ENCODE measurements around the gene PI4K2A. TPM values are rescaled to one million over a fixed set of nuclear protein-coding genes. Genes with fewer than 3 reads are reported as not detected.

Gene PI4K2A
- total and polyA plus RNA-seq, 4 donors, result 6.5 to 16.7 (median 12.1) TPM

- Histone ChIP-seq H3K27ac (ENCODE audit: low read depth in 1 of 2, low read length in 2 of 2) (no peak overlapping the region), H3K4me3 (ENCODE audit: low read length in 2 of 2) (no peak overlapping the region), H3K27me3 (ENCODE audit: control insufficient read depth in 1 of 2, insufficient read depth in 2 of 2, low read length in 1 of 2) (no peaks in the 10 kb centered on the region), H3K4me1 (ENCODE audit: control insufficient read depth in 1 of 2, insufficient read depth in 2 of 2, low read length in 2 of 2) (peaks cover 0 to 6% of the 10 kb centered on the region in 2 donors), H3K9me3 (ENCODE audit: control insufficient read depth, low read length) (no peaks in the 10 kb centered on the region), H3K36me3 (ENCODE audit: control insufficient read depth in 1 of 2, insufficient read depth in 2 of 2, low read length in 1 of 2) (no peaks in the 10 kb centered on the region)
- peak in 1 of 2 donors; percentile 61 for DNase-seq
- no peak for ATAC-seq (ENCODE audit: low FRiP score)
- 89 to 93% methylated on average over 3 of the region's 3 CpGs for WGBS, 2 donors
- intact Hi-C loops (cut with DNase I), result no loop called here
Measured at GRCh38 chr10:97723001-97723400, 82.5 kb downstream of the PI4K2A start.

- ATAC-seq (ENCODE audit: low FRiP score), result no peak
- peak in 1 of 2 donors; percentile 79 for DNase-seq
- Histone ChIP-seq H3K36me3 (ENCODE audit: control insufficient read depth in 1 of 2, insufficient read depth in 2 of 2, low read length in 1 of 2) (no peaks in the 10 kb centered on the region), H3K27ac (ENCODE audit: low read depth in 1 of 2, low read length in 2 of 2) (no peak overlapping the region), H3K4me1 (ENCODE audit: control insufficient read depth in 1 of 2, insufficient read depth in 2 of 2, low read length in 2 of 2) (peaks cover 0 to 6% of the 10 kb centered on the region in 2 donors), H3K27me3 (ENCODE audit: control insufficient read depth in 1 of 2, insufficient read depth in 2 of 2, low read length in 1 of 2) (no peaks in the 10 kb centered on the region), H3K4me3 (ENCODE audit: low read length in 2 of 2) (no peak overlapping the region), H3K9me3 (ENCODE audit: control insufficient read depth, low read length) (no peaks in the 10 kb centered on the region)
- intact Hi-C loops (cut with DNase I), result no loop called here
- 65 to 70% methylated on average over 5 of the region's 5 CpGs for WGBS, 2 donors
Measured at GRCh38 chr10:97724341-97724941, 84.0 kb downstream of the PI4K2A start.

Other genes starting within 250 kb of the PI4K2A start
- 10 to 100 TPM; 25.1 to 31.9 TPM for gene RRP12, start 239.3 kb upstream of the PI4K2A start, total RNA-seq
- 10 to 100 TPM in 1 of 2 donors, 1 to 10 TPM in 1; 6.4 to 10.7 TPM for gene RRP12, start 239.3 kb upstream of the PI4K2A start, polyA plus RNA-seq
- gene PGAM1, start 214.5 kb upstream of the PI4K2A start, total RNA-seq, result 100 to 1,000 TPM; 145 to 148 TPM
- gene PGAM1, start 214.5 kb upstream of the PI4K2A start, polyA plus RNA-seq, result 100 to 1,000 TPM; 134 to 189 TPM
- gene EXOSC1, start 194.7 kb upstream of the PI4K2A start, total RNA-seq, result 10 to 100 TPM; 25.6 to 27.2 TPM
- 10 to 100 TPM; 39.4 to 41.9 TPM for gene EXOSC1, start 194.7 kb upstream of the PI4K2A start, polyA plus RNA-seq
- gene ZDHHC16, start 194.5 kb upstream of the PI4K2A start, total RNA-seq, result 10 to 100 TPM; 29.6 to 35.6 TPM
- gene ZDHHC16, start 194.5 kb upstream of the PI4K2A start, polyA plus RNA-seq, result 10 to 100 TPM; 17.8 to 27.8 TPM
- 10 to 100 TPM; 34.3 to 63.8 TPM for gene MMS19, start 142.2 kb upstream of the PI4K2A start, total RNA-seq
- gene MMS19, start 142.2 kb upstream of the PI4K2A start, polyA plus RNA-seq, result 10 to 100 TPM; 16.2 to 73.4 TPM
- 10 to 100 TPM; 15.1 to 15.8 TPM for gene UBTD1, start 141.7 kb upstream of the PI4K2A start, total RNA-seq
- gene UBTD1, start 141.7 kb upstream of the PI4K2A start, polyA plus RNA-seq, result 10 to 100 TPM; 10.1 to 18.9 TPM
- under 1 TPM; 0.39 to 0.78 TPM for gene ANKRD2, start 67.9 kb upstream of the PI4K2A start, total RNA-seq
- 1 to 10 TPM; 1.4 to 3.1 TPM for gene ANKRD2, start 67.9 kb upstream of the PI4K2A start, polyA plus RNA-seq
- 1 to 10 TPM; 1.9 to 4.6 TPM for gene HOGA1, start 56.3 kb upstream of the PI4K2A start, total RNA-seq
- 1 to 10 TPM; 3.9 to 4.0 TPM for gene HOGA1, start 56.3 kb upstream of the PI4K2A start, polyA plus RNA-seq
- under 1 TPM; 0.29 to 0.42 TPM for gene C10orf62, start 51.0 kb upstream of the PI4K2A start, total RNA-seq
- under 1 TPM in 1 of 2 donors, not detected in 1; 0.54 TPM for gene C10orf62, start 51.0 kb upstream of the PI4K2A start, polyA plus RNA-seq
- gene MORN4, start 7.2 kb upstream of the PI4K2A start, total RNA-seq, result 1 to 10 TPM; 1.4 to 6.6 TPM
- gene MORN4, start 7.2 kb upstream of the PI4K2A start, polyA plus RNA-seq, result 1 to 10 TPM; 4.5 to 8.8 TPM
- 10 to 100 TPM; 17.1 to 18.3 TPM for gene AVPI1, start 46.6 kb downstream of the PI4K2A start, total RNA-seq
- 10 to 100 TPM; 12.4 to 15.1 TPM for gene AVPI1, start 46.6 kb downstream of the PI4K2A start, polyA plus RNA-seq
- gene MARVELD1, start 73.1 kb downstream of the PI4K2A start, total RNA-seq, result 10 to 100 TPM; 87.4 to 92.4 TPM
- gene MARVELD1, start 73.1 kb downstream of the PI4K2A start, polyA plus RNA-seq, result 10 to 100 TPM; 48.1 to 85.8 TPM
- 10 to 100 TPM; 23.0 to 33.2 TPM for gene ZFYVE27, start 96.5 kb downstream of the PI4K2A start, total RNA-seq
- 10 to 100 TPM in 1 of 2 donors, 1 to 10 TPM in 1; 6.1 to 24.6 TPM for gene ZFYVE27, start 96.5 kb downstream of the PI4K2A start, polyA plus RNA-seq
- 1 to 10 TPM; 1.4 to 3.7 TPM for gene SFRP5, start 131.3 kb downstream of the PI4K2A start, total RNA-seq
- gene SFRP5, start 131.3 kb downstream of the PI4K2A start, polyA plus RNA-seq, result 1 to 10 TPM in 1 of 2 donors, under 1 TPM in 1; 0.36 to 8.8 TPM
- gene GOLGA7B, start 209.2 kb downstream of the PI4K2A start, total RNA-seq, result under 1 TPM; 0.36 to 0.45 TPM
- gene GOLGA7B, start 209.2 kb downstream of the PI4K2A start, polyA plus RNA-seq, result under 1 TPM; 0.13 to 0.41 TPM

Data from aorta (tissue), 5 donors.